GM21576 (cell line): ENCODE results near the gene AQP2.

ENCODE experiments used
- ATAC-seq: cut with Tn5 transposase; IDR thresholded peaks from one replicate; pipeline ENCODE4 v1.9.1; 2021; ENCODE audit warnings: mild to moderate bottlenecking, moderate library complexity; ENCODE audit not compliant: unreplicated experiment

The AQP2 gene

GRCh38 chr12:49920241-49920914 is 30.2 kb upstream of the AQP2 start:
- ATAC-seq = no peak

GRCh38 chr12:49920915-49921286 is 29.6 kb upstream of the AQP2 start:
- no peak for ATAC-seq

DNA sequence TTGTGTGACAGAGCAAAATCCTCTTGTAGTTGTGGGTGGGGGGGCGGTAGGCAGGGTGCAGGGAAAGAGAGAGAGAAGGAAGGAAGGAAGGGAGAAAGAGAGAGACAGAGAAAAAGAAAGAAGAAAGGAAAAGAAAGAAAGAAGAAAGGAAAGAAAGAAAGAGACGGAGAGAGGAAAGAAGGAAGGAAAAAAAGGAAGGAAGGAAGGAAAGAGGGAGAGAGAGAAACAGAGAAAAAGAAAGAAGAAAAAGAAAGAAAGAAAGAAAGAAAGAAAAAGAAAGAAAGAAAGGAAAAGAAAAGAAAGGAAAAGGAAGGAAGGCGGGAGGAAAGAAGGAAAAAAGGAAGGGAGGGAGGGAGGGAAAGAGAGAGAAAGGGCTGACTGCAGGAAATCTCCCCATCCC is 29.2 kb upstream of the AQP2 start:
- no peak for ATAC-seq

GRCh38 chr12:49921936-49922335 is 28.6 kb upstream of the AQP2 start:
- no peak for ATAC-seq

- no peak for ATAC-seq
These were observed 28.0 kb upstream of the AQP2 start for GRCh38 chr12:49922349-49923034.

DNA sequence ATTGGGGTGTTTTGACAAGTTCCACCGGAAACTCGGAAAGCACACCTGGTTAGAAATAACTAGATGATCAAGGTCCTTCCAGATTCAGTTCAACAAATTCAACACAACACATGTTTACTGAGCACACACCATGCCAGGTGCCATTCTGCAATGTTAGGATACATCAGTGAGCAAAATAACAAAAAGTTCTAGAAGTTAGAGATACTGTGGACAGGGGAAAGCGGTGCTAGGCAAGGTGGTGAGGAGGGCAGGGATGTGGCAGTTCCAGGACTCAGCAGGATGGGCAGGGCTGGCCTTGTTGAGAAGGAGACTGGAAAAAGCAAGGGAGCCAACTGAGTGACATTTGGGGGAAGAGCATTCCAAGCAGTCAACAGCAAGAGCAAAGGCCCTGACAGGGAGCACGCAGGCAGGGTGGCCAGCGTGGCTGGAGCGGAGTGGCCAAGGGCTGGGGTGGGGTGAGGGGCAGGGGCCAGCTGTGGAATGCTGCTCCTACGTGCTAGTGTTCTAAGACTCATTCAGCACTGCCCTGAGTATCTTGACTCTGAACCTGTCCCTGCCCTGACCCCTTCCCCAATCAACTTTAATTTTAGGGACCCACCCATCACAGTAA is 27.4 kb upstream of the AQP2 start:
- no peak for ATAC-seq

DNA sequence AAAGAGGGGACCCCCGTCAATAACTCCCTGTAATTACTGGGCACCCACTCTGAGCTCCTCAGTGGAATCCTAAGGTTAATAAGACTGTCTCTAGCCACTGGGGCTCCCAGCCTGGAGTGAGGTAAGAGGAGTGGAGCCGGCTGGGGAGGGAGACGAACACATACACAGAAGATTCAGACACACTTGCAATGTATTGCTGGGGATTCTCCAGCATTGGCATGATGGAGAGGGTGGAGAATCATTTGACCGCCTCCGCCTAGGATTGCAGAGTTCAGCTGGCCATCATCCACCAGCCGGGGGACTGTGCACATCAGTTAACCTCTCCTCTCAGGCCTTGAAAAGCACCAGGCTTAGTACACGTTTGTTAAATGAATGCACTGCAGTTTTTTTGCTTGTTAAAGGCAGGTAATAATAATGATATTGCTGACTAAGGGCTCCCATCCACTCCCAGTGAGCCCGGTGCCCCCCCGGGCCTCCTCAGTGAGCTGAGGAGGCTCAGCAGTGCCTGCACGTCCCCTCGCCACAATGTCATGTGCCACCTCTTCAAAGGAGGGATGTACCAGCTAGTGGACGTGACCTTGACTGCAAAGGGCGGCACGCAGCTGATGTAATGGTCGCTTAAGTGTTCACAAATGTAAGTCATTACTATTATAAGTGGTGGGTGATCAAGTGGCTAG is 26.5 kb upstream of the AQP2 start:
- no peak for ATAC-seq

DNA sequence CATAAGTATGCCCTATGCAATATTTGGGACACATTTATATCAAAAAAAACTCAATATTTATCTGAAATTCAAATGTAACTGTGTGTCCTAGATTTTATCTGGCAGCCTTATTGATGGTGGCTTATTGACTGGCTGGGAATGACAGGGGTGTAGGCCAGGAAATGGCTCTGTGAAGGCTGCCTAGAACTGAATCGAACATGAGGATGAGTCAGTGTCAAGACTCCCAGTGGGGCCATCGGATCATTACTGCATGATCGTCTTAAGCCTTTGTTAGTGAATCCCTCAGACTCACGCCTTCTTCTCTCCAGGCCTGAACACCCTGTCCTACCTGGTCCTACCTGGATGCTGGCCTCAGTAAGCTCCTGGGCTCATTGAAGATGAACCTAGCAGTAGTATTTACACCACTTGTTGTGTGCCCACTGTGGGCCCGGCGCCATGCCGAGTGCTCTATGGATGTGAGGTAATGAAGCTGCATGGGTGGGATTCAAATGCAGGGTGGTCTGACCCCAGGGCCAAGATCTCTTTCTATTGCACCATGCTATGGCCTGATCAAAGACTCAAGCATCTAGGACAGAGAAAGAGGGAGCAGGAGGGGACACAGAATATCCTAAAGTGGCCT is 25.8 kb upstream of the AQP2 start:
- ATAC-seq = no peak

GRCh38 chr12:49925433-49926204 is 24.9 kb upstream of the AQP2 start:
- ATAC-seq = no peak

- ATAC-seq = no peak
These were observed 22.1 kb upstream of the AQP2 start for GRCh38 chr12:49928471-49928870.

DNA sequence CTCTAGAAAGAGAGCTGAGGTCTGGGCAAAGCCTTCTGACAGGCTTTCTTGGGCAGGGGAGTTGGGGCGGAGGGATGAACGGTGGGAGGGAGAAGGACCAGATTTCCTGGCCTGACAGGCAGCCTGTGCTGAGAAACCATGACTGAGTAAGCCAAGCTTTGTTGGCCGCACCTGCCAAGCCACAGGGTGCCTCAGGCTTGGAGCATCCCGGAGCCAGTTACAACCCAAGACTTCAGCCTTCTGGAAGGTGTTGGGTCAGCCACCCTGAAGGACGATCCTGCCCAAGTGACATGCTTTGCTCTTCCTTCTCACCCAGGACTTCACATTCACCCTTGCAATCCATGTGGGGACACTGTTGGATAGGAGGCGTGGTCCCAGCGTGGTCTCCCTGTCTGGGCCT is 21.0 kb upstream of the AQP2 start:
- ATAC-seq = no peak

DNA sequence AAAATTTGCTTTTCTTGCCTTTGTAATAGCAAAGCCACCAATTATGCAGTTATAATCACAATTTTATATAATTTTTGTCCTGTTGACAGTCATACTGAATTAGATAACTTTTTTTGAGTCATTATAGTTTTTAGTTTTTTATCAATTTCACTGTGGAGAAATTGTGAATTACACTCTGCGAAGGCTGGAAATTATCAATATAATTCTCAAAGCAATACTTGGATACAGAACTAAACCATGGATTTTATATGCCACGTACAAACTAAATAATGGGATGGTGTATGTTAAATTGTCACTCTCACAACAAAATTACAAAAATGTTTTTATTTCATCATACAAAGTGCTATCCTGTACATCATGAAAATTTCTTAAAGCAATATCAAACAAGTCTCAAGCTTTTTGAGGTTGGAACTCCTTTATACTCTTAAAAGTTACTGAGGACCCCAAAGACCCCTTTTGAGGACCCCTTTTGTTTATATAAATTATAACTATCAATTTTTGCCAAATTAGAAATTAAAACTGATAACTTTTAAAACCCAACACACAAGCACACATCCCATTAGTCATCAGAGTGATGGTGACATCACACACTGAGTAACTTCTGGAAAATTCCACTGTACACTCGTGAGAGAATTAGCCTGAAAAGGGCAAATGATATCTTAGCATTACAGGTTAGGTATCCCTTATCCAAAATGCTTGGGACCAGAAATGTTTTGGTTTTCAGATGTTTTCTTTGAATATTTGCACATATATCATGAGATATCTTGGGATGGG is 19.8 kb upstream of the AQP2 start:
- ATAC-seq = no peak

- no peak for ATAC-seq
These were observed 18.5 kb upstream of the AQP2 start for GRCh38 chr12:49932023-49932422.

- no peak for ATAC-seq
These were observed 17.9 kb upstream of the AQP2 start for GRCh38 chr12:49932533-49933130.

DNA sequence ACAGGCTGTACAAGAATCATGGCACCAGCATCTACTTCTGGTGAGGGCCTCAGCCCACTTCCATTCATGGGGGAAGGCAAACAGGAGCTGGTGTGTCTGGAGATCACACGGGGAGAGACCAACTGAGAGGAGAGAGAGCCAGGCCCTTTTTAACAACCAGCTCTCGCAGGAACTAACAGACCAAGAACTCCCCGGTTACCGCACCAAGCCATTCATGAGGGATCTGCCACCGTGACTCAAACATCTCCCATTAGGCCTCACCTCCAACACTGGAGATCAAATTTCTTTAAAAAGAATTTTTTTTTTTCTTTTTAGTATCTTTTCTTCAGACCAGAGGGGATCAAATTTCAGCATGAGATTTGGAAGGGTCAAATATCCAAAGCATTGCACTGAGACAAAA is 16.7 kb upstream of the AQP2 start:
- no peak for ATAC-seq

GRCh38 chr12:49934505-49934904 is 16.0 kb upstream of the AQP2 start:
- no peak for ATAC-seq

GRCh38 chr12:49936925-49937324 is 13.6 kb upstream of the AQP2 start:
- no peak for ATAC-seq

- ATAC-seq = no peak
These were observed 12.8 kb upstream of the AQP2 start for GRCh38 chr12:49937639-49938300.

GRCh38 chr12:49939307-49939706 is 11.2 kb upstream of the AQP2 start:
- no peak for ATAC-seq
